Measurements from ENCODE around the gene TMEM250.
A peak's percentile ranks its signal among the peaks of the same experiment; 100 is the strongest.

The TMEM250 gene

GRCh38 chr9:136111190-136111589 lies 7.5 kb downstream of the TMEM250 start:
- TF ChIP-seq TAF1 (IDR thresholded peaks at IDR 0.05; ENCODE audit: low read depth) = no peak
- TF ChIP-seq RAD21 (IDR thresholded peaks at IDR 0.05; ENCODE audit: low read depth) = no peak
- no peak for TF ChIP-seq CEBPB (IDR thresholded peaks at IDR 0.05)
- no peak for TF ChIP-seq REST (IDR thresholded peaks at IDR 0.05; ENCODE audit: low read depth)
- no peak for TF ChIP-seq YY1 (IDR thresholded peaks at IDR 0.05; ENCODE audit: low read depth)
- no peak for TF ChIP-seq TCF12 (IDR thresholded peaks at IDR 0.05; ENCODE audit: low read depth)
- TF ChIP-seq ZBTB7A (IDR thresholded peaks at IDR 0.05; ENCODE audit: low read depth) = no peak
- TF ChIP-seq EGR1 (IDR thresholded peaks at IDR 0.05) = no peak
- TF ChIP-seq CREB1 (IDR thresholded peaks at IDR 0.05; ENCODE audit: low read depth) = no peak
- TF ChIP-seq NFIC (IDR thresholded peaks at IDR 0.05) = no peak
- no peak for TF ChIP-seq USF1 (IDR thresholded peaks at IDR 0.05)
- TF ChIP-seq TEAD4 (IDR thresholded peaks at IDR 0.05) = no peak
- no peak for TF ChIP-seq FOXM1 (IDR thresholded peaks at IDR 0.05; ENCODE audit: borderline replicate concordance, low read depth)
- TF ChIP-seq EP300 (IDR thresholded peaks at IDR 0.05; ENCODE audit: borderline replicate concordance) = no peak
- no peak for TF ChIP-seq MAX (IDR thresholded peaks at IDR 0.05)

GRCh38 chr9:136110082-136111061 lies 8.3 kb downstream of the TMEM250 start:
- TF ChIP-seq USF1 (IDR thresholded peaks at IDR 0.05) (no peak), NFIC (IDR thresholded peaks at IDR 0.05) (no peak), RAD21 (IDR thresholded peaks at IDR 0.05; ENCODE audit: low read depth) (no peak)

GRCh38 chr9:136109351-136110081 lies 9.2 kb downstream of the TMEM250 start:
- peak; percentile 77 for TF ChIP-seq ZBTB7A (IDR thresholded peaks at IDR 0.05; ENCODE audit: low read depth)
- peak; percentile 73 for TF ChIP-seq USF1 (IDR thresholded peaks at IDR 0.05)
- peak; percentile 37; the same call in 1 of the 2 replicates for TF ChIP-seq TAF1 (IDR thresholded peaks at IDR 0.05; ENCODE audit: low read depth)
- TF ChIP-seq FOXM1 (IDR thresholded peaks at IDR 0.05; ENCODE audit: borderline replicate concordance, low read depth) = peak; percentile 52; the same call in 1 of the 2 replicates
- TF ChIP-seq MAX (IDR thresholded peaks at IDR 0.05) = peak; percentile 88
- peak; percentile 33; the same call in 1 of the 2 replicates for TF ChIP-seq RAD21 (IDR thresholded peaks at IDR 0.05; ENCODE audit: low read depth)
- peak; percentile 84 for TF ChIP-seq EP300 (IDR thresholded peaks at IDR 0.05; ENCODE audit: borderline replicate concordance)
- peak; percentile 95 for TF ChIP-seq TCF12 (IDR thresholded peaks at IDR 0.05; ENCODE audit: low read depth)
- peak; percentile 56; the same call in 1 of the 2 replicates for TF ChIP-seq EGR1 (IDR thresholded peaks at IDR 0.05)
- no peak for TF ChIP-seq CREB1 (IDR thresholded peaks at IDR 0.05; ENCODE audit: low read depth)
- TF ChIP-seq CEBPB (IDR thresholded peaks at IDR 0.05) = peak; percentile 36; the same call in 1 of the 2 replicates
- TF ChIP-seq YY1 (IDR thresholded peaks at IDR 0.05; ENCODE audit: low read depth) = peak; percentile 75
- TF ChIP-seq NFIC (IDR thresholded peaks at IDR 0.05) = peak; percentile 99
- TF ChIP-seq REST (IDR thresholded peaks at IDR 0.05; ENCODE audit: low read depth) = no peak
- TF ChIP-seq TEAD4 (IDR thresholded peaks at IDR 0.05) = peak; percentile 90

GRCh38 chr9:136108648-136109266 lies 9.9 kb downstream of the TMEM250 start:
- TF ChIP-seq TAF1 (IDR thresholded peaks at IDR 0.05; ENCODE audit: low read depth) (no peak), RAD21 (IDR thresholded peaks at IDR 0.05; ENCODE audit: low read depth) (no peak), TCF12 (IDR thresholded peaks at IDR 0.05; ENCODE audit: low read depth) (no peak), CEBPB (IDR thresholded peaks at IDR 0.05) (no peak)
